ENCODE data around the gene DNMT3A. TPM values are rescaled to one million over a fixed set of nuclear protein-coding genes. Genes with fewer than 3 reads are reported as not detected.
A peak's percentile ranks its signal among the peaks of the same experiment; 100 is the strongest.

DNMT3A gene
- total RNA-seq, 3 donors from 2014 or later (not counting 1 experiment from before 2014, with no cell fraction given), result 36.3 to 60.7 (median 45.2) TPM

- no peak overlapping the region for H3K4me3 Mint-ChIP-seq
- no peak for TF ChIP-seq CTCF (IDR thresholded peaks at IDR 0.05)
- Histone ChIP-seq H3K9me3 (ENCODE audit: control insufficient read depth, insufficient read depth, low read length) (no peaks in the 10 kb centered on the region), H3K4me3 (ENCODE audit: low read length) (no peak overlapping the region), H3K27me3 (ENCODE audit: control insufficient read depth, insufficient read depth, low read length) (no peaks in the 10 kb centered on the region), H3K36me3 (ENCODE audit: control insufficient read depth, insufficient read depth, low read length) (no peaks in the 10 kb centered on the region), H3K27ac (ENCODE audit: low read length) (no peak overlapping the region), H3K4me1 (ENCODE audit: control insufficient read depth, insufficient read depth, low read length) (peaks cover 47% of the 10 kb centered on the region)
- no peaks in the 10 kb centered on the region for H3K9me3 Mint-ChIP-seq
- DNase-seq, result no peak
- 79% methylated on average over 3 of the region's 3 CpGs for WGBS (ENCODE audit: insufficient coverage)
- intact Hi-C loops (cut with micrococcal nuclease), result no loop called here
- H3K4me1 Mint-ChIP-seq, result peaks cover 37 to 43% of the 10 kb centered on the region in 2 donors
- no peak for ATAC-seq
- no peak overlapping the region for H3K27ac Mint-ChIP-seq
- H3K36me3 Mint-ChIP-seq, result no peaks in the 10 kb centered on the region
- no peaks in the 10 kb centered on the region for H3K27me3 Mint-ChIP-seq (ENCODE audit: low read depth in 2 of 2)
These were observed 21.6 kb downstream of the DNMT3A start for GRCh38 chr2:25320077-25320476.

GRCh38 chr2:25316101-25316500 is 25.6 kb downstream of the DNMT3A start:
- H3K27ac Mint-ChIP-seq, result no peak overlapping the region
- Histone ChIP-seq H3K36me3 (ENCODE audit: control insufficient read depth, insufficient read depth, low read length) (peaks cover 17% of the 10 kb centered on the region), H3K4me3 (ENCODE audit: low read length) (no peak overlapping the region), H3K4me1 (ENCODE audit: control insufficient read depth, insufficient read depth, low read length) (peaks cover 43% of the 10 kb centered on the region), H3K9me3 (ENCODE audit: control insufficient read depth, insufficient read depth, low read length) (no peaks in the 10 kb centered on the region), H3K27me3 (ENCODE audit: control insufficient read depth, insufficient read depth, low read length) (no peaks in the 10 kb centered on the region), H3K27ac (ENCODE audit: low read length) (no peak overlapping the region)
- WGBS (ENCODE audit: insufficient coverage), result 56% methylated on average over 8 of the region's 8 CpGs
- TF ChIP-seq CTCF (IDR thresholded peaks at IDR 0.05), result no peak
- H3K9me3 Mint-ChIP-seq, result no peaks in the 10 kb centered on the region
- intact Hi-C loops (cut with micrococcal nuclease), result no loop called here
- no peaks in the 10 kb centered on the region for H3K36me3 Mint-ChIP-seq
- peaks cover 6 to 27% of the 10 kb centered on the region in 2 donors for H3K4me1 Mint-ChIP-seq
- no peak for ATAC-seq
- DNase-seq, result no peak
- H3K27me3 Mint-ChIP-seq (ENCODE audit: low read depth in 2 of 2), result no peaks in the 10 kb centered on the region
- no peak overlapping the region for H3K4me3 Mint-ChIP-seq

- Mint-ChIP-seq H3K4me1 (peaks cover 6 to 33% of the 10 kb centered on the region in 2 donors), H3K36me3 (no peaks in the 10 kb centered on the region), H3K27me3 (ENCODE audit: low read depth in 2 of 2) (no peaks in the 10 kb centered on the region), H3K27ac (peak overlapping the region in 1 of 2 donors; percentile 80), H3K9me3 (no peaks in the 10 kb centered on the region), H3K4me3 (no peak overlapping the region)
- DNase-seq (no peak), ATAC-seq (no peak)
- Histone ChIP-seq H3K27me3 (ENCODE audit: control insufficient read depth, insufficient read depth, low read length) (no peaks in the 10 kb centered on the region), H3K36me3 (ENCODE audit: control insufficient read depth, insufficient read depth, low read length) (peaks cover 17% of the 10 kb centered on the region), H3K27ac (ENCODE audit: low read length) (no peak overlapping the region), H3K9me3 (ENCODE audit: control insufficient read depth, insufficient read depth, low read length) (no peaks in the 10 kb centered on the region), H3K4me3 (ENCODE audit: low read length) (no peak overlapping the region), H3K4me1 (ENCODE audit: control insufficient read depth, insufficient read depth, low read length) (peaks cover 43% of the 10 kb centered on the region)
- intact Hi-C loops (cut with micrococcal nuclease), result no loop called here
- 95% methylated on average over 11 of the region's 11 CpGs for WGBS (ENCODE audit: insufficient coverage)
- TF ChIP-seq CTCF (IDR thresholded peaks at IDR 0.05), result no peak
These were observed 26.4 kb downstream of the DNMT3A start for GRCh38 chr2:25315316-25315680.

All from natural killer cell (primary cell).